NCI-H1694 treated with DMSO at 0.1 percent for 48 hours (cell line): Measurements from ENCODE around the gene PDCD1LG2.

Source experiments
- DNase-seq: peaks from one replicate; lab custom pipeline; 2025; lab: John Stamatoyannopoulos, UW

PDCD1LG2 gene

GRCh38 chr9:5611321-5612184 lies 101.2 kb downstream of the PDCD1LG2 start:
- DNase-seq: no peak

- no peak for DNase-seq
Measured at GRCh38 chr9:5612185-5612530, 101.8 kb downstream of the PDCD1LG2 start.

- no peak for DNase-seq
Measured at GRCh38 chr9:5614192-5614591, 103.9 kb downstream of the PDCD1LG2 start.

- no peak for DNase-seq
Measured at GRCh38 chr9:5614985-5615384, 104.7 kb downstream of the PDCD1LG2 start.

GRCh38 chr9:5617749-5618148 lies 107.4 kb downstream of the PDCD1LG2 start:
- DNase-seq: no peak

- DNase-seq: no peak
Measured at GRCh38 chr9:5620494-5620893, 110.2 kb downstream of the PDCD1LG2 start.
